HEK293 (cell line): ENCODE results near the gene ZNF764.

Experiments used
- CTCF ChIA-PET: fragments of 350-600 bp; formaldehyde crosslinking; extraction: SDS; loops from one replicate; lab custom pipeline; 2021; ENCODE audit warnings: antibody characterized with exemption; lab: Yijun Ruan, JAX
- POLR2A ChIA-PET: fragments of 300-600 bp; formaldehyde crosslinking; extraction: SDS; loops from one replicate; lab custom pipeline; 2020; ENCODE audit warnings: antibody characterized with exemption, inconsistent platforms; lab: Yijun Ruan, JAX
- H3K27ac ChIP-seq: fragments of 200-500 bp; sonication (Bioruptor generic); 2 replicates; pipeline ENCODE4 v1.5.1; 2014; ENCODE audit warnings: low read depth, low read length, control low read depth, inconsistent platforms; ENCODE audit errors: extremely low read depth
- H3K36me3 ChIP-seq, 2 experiments: fragments of 200-500 bp in 1 of 2; sonication (Bioruptor generic) in 1 of 2; 1 replicate in 1 of 2; 2 replicates in 1 of 2; pipeline ENCODE4 v1.5.1; 2014 to 2017; ENCODE audit warnings: inconsistent platforms in 2 of 2, low read length in 2 of 2; ENCODE audit not compliant: control insufficient read depth in 2 of 2, insufficient read depth in 1 of 2
- H3K4me1 ChIP-seq: fragments of 200-500 bp; sonication (Bioruptor generic); 2 replicates; pipeline ENCODE4 v1.5.1; 2014; ENCODE audit warnings: mild to moderate bottlenecking, low read length, inconsistent platforms; ENCODE audit not compliant: control insufficient read depth, insufficient read depth
- H3K4me3 ChIP-seq: 2 replicates; pipeline ENCODE4 v1.5.1; 2011; ENCODE audit warnings: low read depth, mild to moderate bottlenecking, control low read depth, low read length, moderate library complexity
- H3K9me3 ChIP-seq: fragments of 200-500 bp; sonication (Bioruptor generic); 2 replicates; pipeline ENCODE4 v1.5.1; 2014; ENCODE audit warnings: low read depth, low read length, inconsistent platforms; ENCODE audit not compliant: control insufficient read depth, insufficient read depth
- CTCF ChIP-seq: fragments of 450-650 bp; formaldehyde crosslinking; IDR thresholded peaks from 2 replicates; pipeline ENCODE4 v1.5.1; 2016; ENCODE audit warnings: missing biosample characterization, missing genetic modification characterization
- FEZF1 ChIP-seq: fragments of 450-650 bp; formaldehyde crosslinking; IDR thresholded peaks from 2 replicates; pipeline ENCODE4 v1.5.1; 2016; ENCODE audit warnings: missing biosample characterization, missing genetic modification characterization
- HOXC10 ChIP-seq: sonication (generic); formaldehyde crosslinking; IDR thresholded peaks from 2 replicates; pipeline ENCODE4 v1.8.1; 2023; ENCODE audit warnings: mild to moderate bottlenecking, missing genetic modification reagents
- HOXD13 ChIP-seq: sonication (generic); formaldehyde crosslinking; IDR thresholded peaks from 2 replicates; pipeline ENCODE4 v1.8.0; 2022; ENCODE audit warnings: missing genetic modification reagents, borderline replicate concordance
- IKZF3 ChIP-seq: fragments of 450-650 bp; IDR thresholded peaks from 2 replicates; pipeline ENCODE4 v1.5.0; 2018; ENCODE audit warnings: missing biosample characterization, mild to moderate bottlenecking, missing genetic modification characterization, moderate library complexity
- INSM2 ChIP-seq: fragments of 450-650 bp; formaldehyde crosslinking; IDR thresholded peaks from 2 replicates; pipeline ENCODE4 v1.5.1; 2016; ENCODE audit warnings: missing biosample characterization, missing genetic modification characterization
- ZBTB11 ChIP-seq: fragments of 450-650 bp; formaldehyde crosslinking; conservative IDR thresholded peaks from 2 replicates; pipeline ENCODE4 v1.5.1; 2016; ENCODE audit warnings: low read depth, missing biosample characterization, missing genetic modification characterization
- ZBTB44 ChIP-seq: fragments of 450-650 bp; IDR thresholded peaks from 2 replicates; pipeline ENCODE4 v1.5.1; 2018; ENCODE audit warnings: missing biosample characterization, mild to moderate bottlenecking, missing genetic modification characterization
- ZBTB48 ChIP-seq: fragments of 450-650 bp; formaldehyde crosslinking; IDR thresholded peaks from 2 replicates; pipeline ENCODE4 v1.5.1; 2016; ENCODE audit warnings: missing biosample characterization, missing genetic modification characterization
- ZBTB6 ChIP-seq: fragments of 450-650 bp; formaldehyde crosslinking; IDR thresholded peaks from 2 replicates; pipeline ENCODE4 v1.5.1; 2017; ENCODE audit warnings: missing biosample characterization, missing genetic modification characterization
- ZNF211 ChIP-seq: fragments of 450-650 bp; formaldehyde crosslinking; IDR thresholded peaks from 2 replicates; pipeline ENCODE4 v1.5.1; 2016; ENCODE audit warnings: low read depth, missing biosample characterization, missing genetic modification characterization
- ZNF362 ChIP-seq: fragments of 450-650 bp; formaldehyde crosslinking; IDR thresholded peaks from 2 replicates; pipeline ENCODE4 v1.5.1; 2016; ENCODE audit warnings: missing biosample characterization, missing genetic modification characterization
- ZNF366 ChIP-seq: fragments of 450-650 bp; formaldehyde crosslinking; conservative IDR thresholded peaks from 2 replicates; pipeline ENCODE4 v1.5.1; 2016; ENCODE audit warnings: missing biosample characterization, missing genetic modification characterization
- ZNF394 ChIP-seq: fragments of 450-650 bp; formaldehyde crosslinking; IDR thresholded peaks from 2 replicates; pipeline ENCODE4 v1.5.1; 2016; ENCODE audit warnings: missing biosample characterization, missing genetic modification characterization, mild to moderate bottlenecking, moderate library complexity, borderline replicate concordance
- ZNF404 ChIP-seq: fragments of 450-650 bp; formaldehyde crosslinking; IDR thresholded peaks from 2 replicates; pipeline ENCODE4 v1.5.1; 2017; ENCODE audit warnings: missing biosample characterization, missing genetic modification characterization
- ZNF501 ChIP-seq: fragments of 450-650 bp; formaldehyde crosslinking; IDR thresholded peaks from 2 replicates; pipeline ENCODE4 v1.5.1; 2016; ENCODE audit warnings: missing biosample characterization, missing genetic modification characterization
- ZNF561 ChIP-seq: fragments of 450-650 bp; IDR thresholded peaks from 2 replicates; pipeline ENCODE4 v1.5.1; 2018; ENCODE audit warnings: missing biosample characterization, missing genetic modification characterization, borderline replicate concordance
- ZNF629 ChIP-seq: fragments of 450-650 bp; formaldehyde crosslinking; IDR thresholded peaks from 2 replicates; pipeline ENCODE4 v1.5.1; 2017; ENCODE audit warnings: missing biosample characterization, missing genetic modification characterization
- ZNF639 ChIP-seq: fragments of 450-650 bp; formaldehyde crosslinking; IDR thresholded peaks from 2 replicates; pipeline ENCODE4 v1.5.1; 2016; ENCODE audit warnings: missing biosample characterization, missing genetic modification characterization
- ZXDB ChIP-seq: fragments of 450-650 bp; formaldehyde crosslinking; IDR thresholded peaks from 2 replicates; pipeline ENCODE4 v1.5.1; 2016; ENCODE audit warnings: missing biosample characterization, missing genetic modification characterization

Gene ZNF764

GRCh38 chr16:30571445-30572322, 13.5 kb upstream of the ZNF764 start, which contains the start of gene ZNF688:
TSS of gene ZNF688 (minus strand) at chr16:30571714. CDS start at chr16:30571629, 85 bp downstream.
- Histone ChIP-seq H3K4me1 (peaks cover 5% of the 10 kb centered on the region; the same call in 1 of the 2 replicates), H3K9me3 (no peaks in the 10 kb centered on the region), H3K27ac (peak within 1 kb of the TSS; percentile 96), H3K4me3 (peak within 1 kb of the TSS; percentile 64), H3K36me3 (peaks cover 0 to 1% of the 10 kb centered on the region in 2 experiments; a peak in 1 of 3 replicates)
- ChIA-PET CTCF (interaction anchor here (0.7 to 1.7 kb wide), 10 partner anchors 13 to 707 kb away, joined by 3 to 12 read pairs (median 4); partner anchors contain the start of genes ZNF747 and ZNF764), POLR2A (interaction anchor here (0.7 to 2.8 kb wide), 28 partner anchors 10 to 216 kb away, joined by 3 to 69 read pairs (median 4); partner anchors contain the start of genes CD2BP2, DCTPP1, FBRS and PRR14)
- peak; percentile 41; the same call in 1 of the 2 replicates for TF ChIP-seq CTCF
- TF ChIP-seq ZNF394 (tag by site-specific recombination) = peak; percentile 86
- TF ChIP-seq FEZF1 (tag by site-specific recombination) = peak; percentile 47
- TF ChIP-seq ZXDB (tag by site-specific recombination) = peak; percentile 98
- no peak for TF ChIP-seq ZNF404 (tag by site-specific recombination)
- peak; percentile 75 for TF ChIP-seq ZNF629 (tag by site-specific recombination)
- peak; percentile 63; the same call in 1 of the 2 replicates for TF ChIP-seq HOXC10 (CRISPR knock-in tag)
- no peak for TF ChIP-seq ZNF211 (tag by site-specific recombination)
- TF ChIP-seq ZBTB44 (tag by site-specific recombination) = peak; percentile 40; the same call in 1 of the 2 replicates
- 0 out of 2 replicates have a peak, but pooled peaks have one; percentile 2 for TF ChIP-seq ZBTB6 (tag by site-specific recombination)
- 0 out of 2 replicates have a peak, but pooled peaks have one; percentile 48 for TF ChIP-seq ZNF366 (tag by site-specific recombination)
- TF ChIP-seq ZNF561 (tag by site-specific recombination) = peak; percentile 100
- TF ChIP-seq INSM2 (tag by site-specific recombination) = peak; percentile 37; the same call in 1 of the 2 replicates
- peak; percentile 65 for TF ChIP-seq ZNF639 (tag by site-specific recombination)
- TF ChIP-seq ZBTB11 (tag by site-specific recombination) = peak; percentile 78
- no peak; the same call in 1 of the 2 replicates for TF ChIP-seq HOXD13 (CRISPR knock-in tag)
- peak; percentile 75; the same call in 1 of the 2 replicates for TF ChIP-seq ZNF362 (tag by site-specific recombination)
- peak; percentile 70 for TF ChIP-seq IKZF3 (tag by site-specific recombination)
- peak; percentile 52 for TF ChIP-seq ZNF501 (tag by site-specific recombination)
- TF ChIP-seq ZBTB48 (tag by site-specific recombination) = peak; percentile 98
